ENCODE data around the gene ARHGEF4.

DNA sequence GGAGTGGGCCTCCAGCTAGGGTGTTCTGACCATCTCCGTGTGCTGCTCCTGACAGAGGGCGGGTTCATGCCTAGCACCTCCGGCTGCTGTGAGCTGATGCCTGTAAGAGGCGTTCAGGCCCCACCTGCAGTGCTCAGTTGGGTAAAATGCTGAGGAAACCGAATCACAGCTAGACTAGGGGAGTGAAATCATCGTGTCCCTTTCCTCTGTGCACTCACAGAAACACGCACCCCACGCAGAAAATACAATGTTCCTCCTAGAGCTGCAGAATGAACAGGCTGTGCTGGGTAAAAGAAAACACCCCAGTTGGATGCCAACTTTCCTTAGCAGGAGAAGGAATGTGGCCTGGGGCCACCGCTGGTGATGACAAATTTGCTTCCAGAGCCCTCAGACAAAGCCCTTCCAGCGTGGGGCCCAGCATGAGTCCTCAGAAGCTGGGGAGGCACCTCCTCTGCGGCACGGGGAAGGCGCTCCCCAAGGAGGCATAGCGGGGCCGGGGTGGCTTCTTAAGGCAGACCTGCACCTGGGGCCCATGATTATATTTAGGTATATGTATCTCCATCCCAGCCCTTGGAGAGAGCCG lies 16.3 kb upstream of the ARHGEF4 start:
- TF ChIP-seq, protein P1, sequence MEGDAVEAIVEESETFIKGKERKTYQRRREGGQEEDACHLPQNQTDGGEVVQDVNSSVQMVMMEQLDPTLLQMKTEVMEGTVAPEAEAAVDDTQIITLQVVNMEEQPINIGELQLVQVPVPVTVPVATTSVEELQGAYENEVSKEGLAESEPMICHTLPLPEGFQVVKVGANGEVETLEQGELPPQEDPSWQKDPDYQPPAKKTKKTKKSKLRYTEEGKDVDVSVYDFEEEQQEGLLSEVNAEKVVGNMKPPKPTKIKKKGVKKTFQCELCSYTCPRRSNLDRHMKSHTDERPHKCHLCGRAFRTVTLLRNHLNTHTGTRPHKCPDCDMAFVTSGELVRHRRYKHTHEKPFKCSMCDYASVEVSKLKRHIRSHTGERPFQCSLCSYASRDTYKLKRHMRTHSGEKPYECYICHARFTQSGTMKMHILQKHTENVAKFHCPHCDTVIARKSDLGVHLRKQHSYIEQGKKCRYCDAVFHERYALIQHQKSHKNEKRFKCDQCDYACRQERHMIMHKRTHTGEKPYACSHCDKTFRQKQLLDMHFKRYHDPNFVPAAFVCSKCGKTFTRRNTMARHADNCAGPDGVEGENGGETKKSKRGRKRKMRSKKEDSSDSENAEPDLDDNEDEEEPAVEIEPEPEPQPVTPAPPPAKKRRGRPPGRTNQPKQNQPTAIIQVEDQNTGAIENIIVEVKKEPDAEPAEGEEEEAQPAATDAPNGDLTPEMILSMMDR (IDR thresholded peaks at IDR 0.05) = peak in 1 of 4 experiments; percentile 7
- no peak for TF ChIP-seq POLR2A (IDR thresholded peaks at IDR 0.05)
- TF ChIP-seq EP300 (IDR thresholded peaks at IDR 0.05) = no peak

All from sigmoid colon (tissue), 4 donors.